HG03139 (cell line): ENCODE results near the gene AGBL3.

ENCODE experiments used
- ATAC-seq: cut with Tn5 transposase; IDR thresholded peaks from one replicate; pipeline ENCODE4 v1.9.1; 2021; ENCODE audit not compliant: unreplicated experiment

AGBL3 gene

DNA sequence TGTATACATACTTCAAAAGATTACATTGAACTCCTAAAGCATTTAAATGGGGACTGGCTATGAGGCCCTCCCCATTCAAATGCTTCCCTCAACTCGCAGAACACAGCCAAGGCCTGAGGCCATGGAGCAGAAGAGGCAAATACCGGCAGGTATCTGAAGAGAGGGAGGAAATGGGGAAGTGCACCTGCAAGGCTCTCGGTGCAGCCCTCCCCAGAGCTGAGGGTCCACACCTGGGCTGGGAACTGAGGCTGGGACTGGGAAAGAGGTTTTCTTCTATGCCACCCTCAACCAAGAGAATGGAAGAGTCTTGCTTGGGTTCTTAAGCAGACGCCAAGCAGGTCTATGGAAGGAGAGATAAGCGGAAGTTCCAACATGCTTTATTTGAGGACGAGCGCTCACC lies 197.2 kb downstream of the AGBL3 start:
- ATAC-seq, result no peak

DNA sequence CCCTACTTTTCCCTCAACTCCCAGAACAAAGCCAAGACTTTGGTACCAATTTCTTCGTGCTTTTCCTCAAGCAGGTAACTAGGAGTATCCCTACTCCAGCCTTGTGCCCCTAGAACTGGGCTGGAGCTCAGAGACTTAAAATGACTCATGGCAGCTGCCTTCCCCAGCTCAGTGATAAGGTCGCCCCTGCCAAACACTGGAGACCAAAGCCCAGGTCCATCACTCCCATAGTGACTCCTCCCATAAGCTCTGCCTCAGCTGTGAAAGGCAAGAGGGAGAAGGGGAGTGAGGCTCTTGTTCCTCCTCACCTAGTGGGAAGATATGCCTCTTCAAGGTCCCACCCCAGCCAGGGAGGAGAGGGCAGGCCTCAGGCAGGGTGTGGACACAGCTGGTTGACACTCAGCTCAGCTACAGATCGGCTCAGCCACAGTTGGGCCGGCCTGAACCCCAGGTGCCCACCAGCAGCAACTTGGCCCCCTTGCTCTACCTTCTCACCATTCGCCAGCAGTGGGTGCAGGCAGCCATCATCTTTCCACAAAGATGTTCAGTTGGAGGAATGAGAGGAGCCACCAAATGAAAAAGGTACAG lies 198.0 kb downstream of the AGBL3 start:
- ATAC-seq, result no peak
